ENCODE measurements around the gene PDE1C. TPM values are rescaled to one million over a fixed set of nuclear protein-coding genes. Genes with fewer than 3 reads are reported as not detected.

Gene PDE1C
- total RNA-seq, 1 experiment from 2014 or later = 0.11 TPM

GRCh38 chr7:32047075-32047474 lies 23.1 kb downstream of the PDE1C start:
- no peak for DNase-seq (ENCODE audit: low read depth in 1 of 2, low spot score in 2 of 2)
- no peaks in the 10 kb centered on the region for H3K27me3 ChIP-seq (replicated peaks)
- no peak overlapping the region for H3K27ac ChIP-seq
- H3K36me3 ChIP-seq = no peaks in the 10 kb centered on the region
- no peak overlapping the region for H3K4me3 ChIP-seq
- H3K4me1 ChIP-seq (replicated peaks) = peaks cover 5% of the 10 kb centered on the region; the same call in 1 of the 2 replicates
- H3K9me3 ChIP-seq (replicated peaks) = no peaks in the 10 kb centered on the region

- no peak overlapping the region for H3K27ac ChIP-seq
- H3K4me1 ChIP-seq (replicated peaks) = peaks cover 5% of the 10 kb centered on the region; the same call in 1 of the 2 replicates
- no peaks in the 10 kb centered on the region for H3K36me3 ChIP-seq
- H3K9me3 ChIP-seq (replicated peaks) = no peaks in the 10 kb centered on the region
- no peak for DNase-seq (ENCODE audit: low read depth in 1 of 2, low spot score in 2 of 2)
- no peaks in the 10 kb centered on the region for H3K27me3 ChIP-seq (replicated peaks)
- H3K4me3 ChIP-seq = no peak overlapping the region
Observed at GRCh38 chr7:32045228-32045627, 25.0 kb downstream of the PDE1C start.

- Histone ChIP-seq H3K4me1 (replicated peaks) (peaks cover 5% of the 10 kb centered on the region; the same call in 1 of the 2 replicates), H3K27ac (no peak overlapping the region), H3K9me3 (replicated peaks) (no peaks in the 10 kb centered on the region), H3K4me3 (no peak overlapping the region), H3K27me3 (replicated peaks) (no peaks in the 10 kb centered on the region), H3K36me3 (no peaks in the 10 kb centered on the region)
- DNase-seq (ENCODE audit: low read depth in 1 of 2, low spot score in 2 of 2) = no peak
Observed at GRCh38 chr7:32044739-32045138, 25.5 kb downstream of the PDE1C start.

- H3K27ac ChIP-seq = no peak overlapping the region
Observed at GRCh38 chr7:32043688-32044087, 26.5 kb downstream of the PDE1C start.

GRCh38 chr7:32042900-32043299 lies 27.3 kb downstream of the PDE1C start:
- Histone ChIP-seq H3K27ac (no peak overlapping the region), H3K27me3 (replicated peaks) (no peaks in the 10 kb centered on the region), H3K9me3 (replicated peaks) (no peaks in the 10 kb centered on the region), H3K4me3 (no peak overlapping the region), H3K36me3 (no peaks in the 10 kb centered on the region), H3K4me1 (replicated peaks) (peaks cover 1% of the 10 kb centered on the region; the same call in 1 of the 2 replicates)
- no peak for DNase-seq (ENCODE audit: low read depth in 1 of 2, low spot score in 2 of 2)

More at GRCh38 chr7:32043688-32044087, 26.5 kb downstream of the PDE1C start:
- H3K27me3 ChIP-seq (replicated peaks) = no peaks in the 10 kb centered on the region
- peaks cover 5% of the 10 kb centered on the region; the same call in 1 of the 2 replicates for H3K4me1 ChIP-seq (replicated peaks)
- no peaks in the 10 kb centered on the region for H3K36me3 ChIP-seq
- no peak for DNase-seq (ENCODE audit: low read depth in 1 of 2, low spot score in 2 of 2)
- H3K9me3 ChIP-seq (replicated peaks) = no peaks in the 10 kb centered on the region
- H3K4me3 ChIP-seq = no peak overlapping the region

GRCh38 chr7:32039000-32039756 lies 31.0 kb downstream of the PDE1C start:
- Histone ChIP-seq H3K27ac (no peak overlapping the region), H3K4me3 (no peak overlapping the region), H3K4me1 (replicated peaks) (no peaks in the 10 kb centered on the region), H3K9me3 (replicated peaks) (no peaks in the 10 kb centered on the region), H3K36me3 (no peaks in the 10 kb centered on the region), H3K27me3 (replicated peaks) (no peaks in the 10 kb centered on the region)
- DNase-seq (ENCODE audit: low read depth in 1 of 2, low spot score in 2 of 2) = no peak

GRCh38 chr7:32037650-32038198 lies 32.5 kb downstream of the PDE1C start:
- no peak overlapping the region for H3K27ac ChIP-seq
- DNase-seq (ENCODE audit: low read depth in 1 of 2, low spot score in 2 of 2) = no peak
- H3K4me3 ChIP-seq = no peak overlapping the region
- H3K4me1 ChIP-seq (replicated peaks) = no peaks in the 10 kb centered on the region
- no peaks in the 10 kb centered on the region for H3K9me3 ChIP-seq (replicated peaks)
- no peaks in the 10 kb centered on the region for H3K36me3 ChIP-seq
- H3K27me3 ChIP-seq (replicated peaks) = no peaks in the 10 kb centered on the region

GRCh38 chr7:32036557-32036956 lies 33.6 kb downstream of the PDE1C start:
- Histone ChIP-seq H3K36me3 (no peaks in the 10 kb centered on the region), H3K27ac (no peak overlapping the region), H3K4me3 (no peak overlapping the region), H3K27me3 (replicated peaks) (no peaks in the 10 kb centered on the region), H3K4me1 (replicated peaks) (no peaks in the 10 kb centered on the region), H3K9me3 (replicated peaks) (no peaks in the 10 kb centered on the region)
- DNase-seq (ENCODE audit: low read depth in 1 of 2, low spot score in 2 of 2) = no peak

- Histone ChIP-seq H3K9me3 (replicated peaks) (no peaks in the 10 kb centered on the region), H3K27ac (no peak overlapping the region), H3K27me3 (replicated peaks) (no peaks in the 10 kb centered on the region), H3K4me3 (no peak overlapping the region), H3K36me3 (no peaks in the 10 kb centered on the region), H3K4me1 (replicated peaks) (no peaks in the 10 kb centered on the region)
- DNase-seq (ENCODE audit: low read depth in 1 of 2, low spot score in 2 of 2) = no peak
Observed at GRCh38 chr7:32034052-32034451, 36.2 kb downstream of the PDE1C start.

- Histone ChIP-seq H3K27me3 (replicated peaks) (no peaks in the 10 kb centered on the region), H3K9me3 (replicated peaks) (no peaks in the 10 kb centered on the region), H3K4me3 (no peak overlapping the region), H3K4me1 (replicated peaks) (no peaks in the 10 kb centered on the region), H3K36me3 (no peaks in the 10 kb centered on the region), H3K27ac (no peak overlapping the region)
- no peak for DNase-seq (ENCODE audit: low read depth in 1 of 2, low spot score in 2 of 2)
Observed at GRCh38 chr7:32033006-32033405, 37.2 kb downstream of the PDE1C start.

GRCh38 chr7:32032211-32032610 lies 38.0 kb downstream of the PDE1C start:
- H3K9me3 ChIP-seq (replicated peaks) = no peaks in the 10 kb centered on the region
- no peak overlapping the region for H3K4me3 ChIP-seq
- no peak for DNase-seq (ENCODE audit: low read depth in 1 of 2, low spot score in 2 of 2)
- no peaks in the 10 kb centered on the region for H3K27me3 ChIP-seq (replicated peaks)
- H3K4me1 ChIP-seq (replicated peaks) = no peaks in the 10 kb centered on the region
- H3K36me3 ChIP-seq = no peaks in the 10 kb centered on the region
- H3K27ac ChIP-seq = no peak overlapping the region

GRCh38 chr7:32030904-32031692 lies 39.1 kb downstream of the PDE1C start:
- no peak overlapping the region for H3K4me3 ChIP-seq
- H3K27ac ChIP-seq = no peak overlapping the region
- no peak for DNase-seq (ENCODE audit: low read depth in 1 of 2, low spot score in 2 of 2)
- H3K36me3 ChIP-seq = no peaks in the 10 kb centered on the region
- H3K27me3 ChIP-seq (replicated peaks) = no peaks in the 10 kb centered on the region
- H3K4me1 ChIP-seq (replicated peaks) = no peaks in the 10 kb centered on the region
- H3K9me3 ChIP-seq (replicated peaks) = no peaks in the 10 kb centered on the region

GRCh38 chr7:32026083-32026425 lies 44.2 kb downstream of the PDE1C start:
- Histone ChIP-seq H3K27ac (no peak overlapping the region), H3K4me1 (replicated peaks) (no peaks in the 10 kb centered on the region), H3K36me3 (no peaks in the 10 kb centered on the region), H3K9me3 (replicated peaks) (no peaks in the 10 kb centered on the region), H3K27me3 (replicated peaks) (no peaks in the 10 kb centered on the region), H3K4me3 (no peak overlapping the region)
- no peak for DNase-seq (ENCODE audit: low read depth in 1 of 2, low spot score in 2 of 2)
